ENCODE measurements around the gene NIPAL4. TPM values are rescaled to one million over a fixed set of nuclear protein-coding genes. Genes with fewer than 3 reads are reported as not detected.
"Not testable (repeated sequence)": the region's sequence is repeated elsewhere in the genome, so short reads cannot be mapped to it uniquely, and the experiment has no call there.

The NIPAL4 gene
- total RNA-seq (not detected), polyA plus RNA-seq (under 1 TPM in 1 of 2 donors, not detected in 1; 0.07 TPM)

DNA sequence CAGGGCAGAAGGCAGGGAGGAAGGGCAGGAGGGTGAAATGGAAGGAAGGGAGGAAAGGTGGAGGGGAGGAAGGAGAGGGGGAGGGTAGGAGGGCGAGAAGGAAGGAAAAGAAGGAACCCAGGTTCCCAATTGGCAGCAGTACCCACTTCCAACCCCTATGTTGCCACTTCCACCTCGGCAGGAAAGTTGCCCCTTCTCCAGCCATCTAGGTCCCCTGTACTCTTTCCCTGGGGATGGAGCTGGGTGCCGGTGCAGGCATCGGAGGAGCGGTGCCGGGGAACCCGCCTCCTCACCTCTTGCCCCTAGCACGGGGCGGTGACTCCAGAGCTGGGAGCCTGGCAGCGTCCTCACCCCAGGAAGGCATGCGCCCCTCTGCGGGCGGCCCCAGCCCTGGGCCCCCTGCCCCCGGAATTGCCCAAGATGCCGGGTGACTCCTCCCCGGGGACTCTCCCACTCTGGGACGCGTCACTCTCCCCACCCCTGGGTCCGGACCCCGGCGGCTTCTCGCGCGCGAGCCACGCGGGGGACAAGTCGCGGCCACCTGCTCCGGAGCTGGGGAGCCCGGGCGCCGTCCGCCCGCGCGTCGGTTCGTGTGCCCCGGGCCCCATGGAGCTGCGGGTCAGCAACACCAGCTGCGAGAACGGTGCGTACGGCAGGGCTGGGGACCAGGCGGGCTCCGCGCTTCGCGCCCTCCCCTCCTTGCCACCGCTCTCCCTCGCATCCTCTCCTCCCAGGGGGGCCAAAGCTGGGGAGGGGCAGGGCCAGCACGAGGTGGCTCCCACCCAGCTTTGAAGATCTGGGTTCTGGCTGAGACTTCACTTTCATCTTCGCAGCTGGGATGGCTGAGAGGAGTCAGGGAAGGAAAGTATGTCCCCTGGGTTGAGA is at the start of gene NIPAL4:
TSS of gene NIPAL4 (plus strand) at position 499 of the 885 bp plus-strand sequence. CDS start at position 607, 108 bp downstream.
- TF ChIP-seq, protein P1, sequence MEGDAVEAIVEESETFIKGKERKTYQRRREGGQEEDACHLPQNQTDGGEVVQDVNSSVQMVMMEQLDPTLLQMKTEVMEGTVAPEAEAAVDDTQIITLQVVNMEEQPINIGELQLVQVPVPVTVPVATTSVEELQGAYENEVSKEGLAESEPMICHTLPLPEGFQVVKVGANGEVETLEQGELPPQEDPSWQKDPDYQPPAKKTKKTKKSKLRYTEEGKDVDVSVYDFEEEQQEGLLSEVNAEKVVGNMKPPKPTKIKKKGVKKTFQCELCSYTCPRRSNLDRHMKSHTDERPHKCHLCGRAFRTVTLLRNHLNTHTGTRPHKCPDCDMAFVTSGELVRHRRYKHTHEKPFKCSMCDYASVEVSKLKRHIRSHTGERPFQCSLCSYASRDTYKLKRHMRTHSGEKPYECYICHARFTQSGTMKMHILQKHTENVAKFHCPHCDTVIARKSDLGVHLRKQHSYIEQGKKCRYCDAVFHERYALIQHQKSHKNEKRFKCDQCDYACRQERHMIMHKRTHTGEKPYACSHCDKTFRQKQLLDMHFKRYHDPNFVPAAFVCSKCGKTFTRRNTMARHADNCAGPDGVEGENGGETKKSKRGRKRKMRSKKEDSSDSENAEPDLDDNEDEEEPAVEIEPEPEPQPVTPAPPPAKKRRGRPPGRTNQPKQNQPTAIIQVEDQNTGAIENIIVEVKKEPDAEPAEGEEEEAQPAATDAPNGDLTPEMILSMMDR (IDR thresholded peaks at IDR 0.05), result no peak
- ATAC-seq (peak in 3 of 4 donors; percentile 36 to 41 (median 38)), FAIRE-seq (no peak), DNase-seq (peak in 2 of 6 donors; percentile 59 to 74)
- Histone ChIP-seq H3K27me3 (peaks cover 0 to 4% (median 0%) of the 10 kb centered on the region in 4 donors), H3K4me3 (peak within 1 kb of the TSS in 2 of 4 donors; percentile 17 to 41), H3K9me3 (no peaks in the 10 kb centered on the region), H3K36me3 (no peaks in the 10 kb centered on the region), H3K4me1 (peaks cover 0 to 5% (median 4%) of the 10 kb centered on the region in 3 donors), H3K27ac (no peak within 1 kb of the TSS)
- intact Hi-C loops (cut with DNase I), result no loop called here
- WGBS, 2 donors, result 5% methylated on average over 48 to 54 of the region's 54 CpGs

DNA sequence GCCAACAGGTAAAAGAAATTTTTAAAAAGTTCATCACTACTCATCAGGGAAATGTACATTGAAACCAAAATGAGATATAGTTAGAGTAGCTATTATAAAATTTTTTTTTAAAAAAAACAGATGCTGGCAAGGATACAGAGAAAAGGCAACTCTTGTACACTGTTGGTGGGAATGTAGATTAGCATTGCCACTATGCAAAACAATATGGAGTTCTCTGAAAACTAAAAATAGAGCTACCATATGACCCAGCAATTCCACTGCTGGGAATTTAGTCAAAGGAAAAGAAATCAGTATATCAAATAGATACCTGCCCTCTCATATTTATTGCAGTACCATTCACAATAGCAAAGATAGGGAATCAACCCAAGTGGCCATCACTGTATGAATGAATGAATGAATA is 44.2 kb upstream of the NIPAL4 start:
- intact Hi-C loops (cut with DNase I), result no loop called here
- Histone ChIP-seq H3K9me3 (no peaks in the 10 kb centered on the region), H3K4me3 (no peak overlapping the region), H3K27ac (no peak overlapping the region), H3K4me1 (no peaks in the 10 kb centered on the region), H3K27me3 (no peaks in the 10 kb centered on the region), H3K36me3 (no peaks in the 10 kb centered on the region)
- FAIRE-seq (no peak), ATAC-seq (no peak), DNase-seq (no peak)
- TF ChIP-seq, protein P1 (IDR thresholded peaks at IDR 0.05), result no peak

DNA sequence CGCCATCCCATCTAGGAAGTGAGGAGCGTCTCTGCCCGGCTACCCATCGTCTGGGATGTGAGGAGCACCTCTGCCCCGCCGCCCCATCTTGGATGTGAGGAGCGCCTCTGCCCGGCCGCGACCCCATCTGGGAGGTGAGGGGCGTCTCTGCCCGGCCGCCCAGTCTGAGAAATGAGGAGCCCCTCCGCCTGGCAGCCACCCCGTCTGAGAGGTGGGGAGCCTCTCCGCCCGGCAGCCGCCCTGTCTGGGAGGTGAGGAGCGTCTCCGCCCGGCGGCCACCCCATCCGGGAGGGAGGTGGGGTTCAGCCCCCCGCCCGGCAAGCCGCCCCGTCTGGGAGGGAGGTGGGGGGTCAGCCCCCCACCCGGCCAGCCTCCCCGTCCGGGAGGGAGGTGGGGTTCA is 40.5 kb upstream of the NIPAL4 start:
- FAIRE-seq; H3K27me3 ChIP-seq; intact Hi-C loops (cut with DNase I); H3K36me3 ChIP-seq; H3K27ac ChIP-seq; H3K4me3 ChIP-seq; ATAC-seq; H3K9me3 ChIP-seq; H3K4me1 ChIP-seq: not testable (repeated sequence)
- WGBS, 2 donors, result 94 to 98% methylated on average over 24 to 30 of the region's 30 CpGs
- DNase-seq, result peak in 1 of 6 donors; percentile 59

DNA sequence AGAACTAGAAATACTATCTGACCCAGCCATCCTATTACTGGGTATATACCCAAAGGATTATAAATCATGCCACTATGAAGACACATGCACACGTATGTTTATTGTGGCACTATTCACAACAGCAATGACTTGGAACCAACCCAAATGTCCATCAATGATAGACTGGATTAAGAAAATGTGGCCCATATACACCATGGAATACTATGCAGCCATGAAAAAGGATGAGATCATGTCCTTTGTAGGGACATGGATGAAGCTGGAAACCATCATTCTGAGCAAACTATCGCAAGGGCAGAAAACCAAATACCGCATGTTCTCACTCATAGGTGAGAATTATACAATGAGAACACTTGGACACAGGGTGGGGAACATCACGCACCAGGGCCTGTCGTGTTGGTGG is 30.1 kb upstream of the NIPAL4 start:
- DNase-seq; intact Hi-C loops (cut with DNase I); H3K27me3 ChIP-seq; H3K9me3 ChIP-seq; FAIRE-seq; H3K4me1 ChIP-seq; H3K4me3 ChIP-seq; H3K27ac ChIP-seq; H3K36me3 ChIP-seq; ATAC-seq: not testable (repeated sequence)
- WGBS, 2 donors, result 78 to 86% methylated on average over 5 of the region's 5 CpGs

DNA sequence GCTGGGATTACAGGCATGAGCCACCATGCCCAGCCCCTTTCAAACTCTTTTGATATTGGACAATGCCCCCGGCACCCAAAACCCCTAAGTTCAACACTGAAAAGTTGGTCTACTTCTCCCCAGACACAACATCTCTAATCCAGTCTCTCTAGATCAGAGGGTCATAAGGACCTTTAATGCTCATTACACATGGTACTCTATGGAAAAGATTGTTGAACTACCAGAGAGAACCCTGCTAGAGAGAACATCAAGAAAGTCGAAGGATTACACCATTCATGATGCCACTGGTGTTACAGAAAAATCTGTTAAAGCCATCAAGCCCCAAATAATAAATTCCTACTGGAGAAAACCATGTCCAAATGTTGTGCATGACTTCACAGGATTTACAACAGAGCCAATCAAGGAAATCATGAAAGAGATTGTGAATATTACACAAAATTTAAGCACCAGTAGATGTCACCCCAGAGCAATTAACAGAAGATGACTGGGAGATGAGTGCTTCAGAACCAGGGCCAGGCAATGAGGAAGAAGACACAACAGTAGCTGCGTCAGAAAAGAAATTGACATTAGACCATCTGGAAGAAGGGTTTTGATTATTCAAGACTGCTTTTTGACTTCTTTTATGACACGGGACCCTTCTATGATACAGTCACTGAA is 28.3 kb upstream of the NIPAL4 start:
- 25 to 34% methylated on average over 4 of the region's 4 CpGs for WGBS, 2 donors
- Histone ChIP-seq H3K36me3 (no peaks in the 10 kb centered on the region), H3K4me1 (no peaks in the 10 kb centered on the region), H3K9me3 (no peaks in the 10 kb centered on the region), H3K4me3 (no peak overlapping the region), H3K27ac (no peak overlapping the region), H3K27me3 (no peaks in the 10 kb centered on the region)
- TF ChIP-seq, protein P1 (IDR thresholded peaks at IDR 0.05), result peak in 2 of 4 donors; percentile 14 to 25
- ATAC-seq (peak in 3 of 4 donors; percentile 72 to 81 (median 77)), FAIRE-seq (peak; percentile 92), DNase-seq (no peak)
- intact Hi-C loops (cut with DNase I), result no loop called here
